Measurements from ENCODE around the gene LEKR1.
"Not testable (repeated sequence)": the region's sequence is repeated elsewhere in the genome, so short reads cannot be mapped to it uniquely, and the experiment has no call there.

Gene LEKR1

GRCh38 chr3:156808025-156808424, 18.1 kb upstream of the LEKR1 start:
- DNase-seq (ENCODE audit: low spot score) = no peak

GRCh38 chr3:156811089-156811862, 14.9 kb upstream of the LEKR1 start:
- no peak for DNase-seq (ENCODE audit: low spot score)

GRCh38 chr3:156812521-156813335, 13.4 kb upstream of the LEKR1 start:
- DNase-seq (ENCODE audit: low spot score) = no peak

GRCh38 chr3:156814295-156814694, 11.9 kb upstream of the LEKR1 start:
- no peak for DNase-seq (ENCODE audit: low spot score)

GRCh38 chr3:156816091-156816793, 9.9 kb upstream of the LEKR1 start:
- no peak for DNase-seq (ENCODE audit: low spot score)

GRCh38 chr3:156816794-156817645, 9.1 kb upstream of the LEKR1 start:
- DNase-seq (ENCODE audit: low spot score) = peak; percentile 80

- DNase-seq (ENCODE audit: low spot score) = peak; percentile 27
These were observed 8.4 kb upstream of the LEKR1 start for GRCh38 chr3:156817646-156818272.

- no peak for DNase-seq (ENCODE audit: low spot score)
These were observed 7.9 kb upstream of the LEKR1 start for GRCh38 chr3:156818273-156818651.

- no peak for DNase-seq (ENCODE audit: low spot score)
These were observed 7.3 kb upstream of the LEKR1 start for GRCh38 chr3:156818890-156819289.

- DNase-seq (ENCODE audit: low spot score) = no peak
These were observed 6.1 kb upstream of the LEKR1 start for GRCh38 chr3:156819842-156820691.

- no peak for DNase-seq (ENCODE audit: low spot score)
These were observed 5.5 kb upstream of the LEKR1 start for GRCh38 chr3:156820692-156821080.

- DNase-seq (ENCODE audit: low spot score) = not testable (repeated sequence)
These were observed 3.4 kb upstream of the LEKR1 start for GRCh38 chr3:156822626-156823260.

- DNase-seq (ENCODE audit: low spot score) = no peak
These were observed 384 bp upstream of the LEKR1 start for GRCh38 chr3:156825795-156826143.

- DNase-seq (ENCODE audit: low spot score) = no peak
These were observed 1.0 kb downstream of the LEKR1 start for GRCh38 chr3:156826896-156827882.

- DNase-seq (ENCODE audit: low spot score) = no peak
These were observed 4.9 kb downstream of the LEKR1 start for GRCh38 chr3:156831006-156831405.

- DNase-seq (ENCODE audit: low spot score) = no peak
These were observed 8.3 kb downstream of the LEKR1 start for GRCh38 chr3:156834435-156834834.

GRCh38 chr3:156834962-156835535, 8.9 kb downstream of the LEKR1 start:
- DNase-seq (ENCODE audit: low spot score) = no peak

GRCh38 chr3:156836701-156837100, 10.5 kb downstream of the LEKR1 start:
- DNase-seq (ENCODE audit: low spot score) = no peak

Data from CD4-positive, alpha-beta T cell treated with Interleukin-15 for 4 hours (primary cell).